HCT116 (cell line): Measurements from ENCODE around the gene PLA1A. TPM values are rescaled to one million over a fixed set of nuclear protein-coding genes. Genes with fewer than 3 reads are reported as not detected.

Experiments
- ATAC-seq: fragments of 200-7000 bp; cut with Tn5 transposase; 2 replicates; pipeline ENCODE4 v1.9.1; 2020; ENCODE audit warnings: mild to moderate bottlenecking, moderate library complexity
- BruUV-seq: library from RNA; stranded (reverse); fragments of 400-500 nt; replicated peaks from 2 replicates; lab custom pipeline; 2021; lab: Mats Ljungman, UMichigan
- CTCF ChIA-PET: fragments of 300-600 bp; sonication (Branson Sonifier 250); formaldehyde crosslinking; loops from one replicate; lab custom pipeline; 2021; ENCODE audit warnings: antibody characterized with exemption; lab: Charles Lee
- POLR2A ChIA-PET: fragments of 300-600, 350-600 bp; sonication (Branson Sonifier 250); formaldehyde crosslinking; loops from one replicate; lab custom pipeline; 2021; ENCODE audit warnings: antibody characterized with exemption; lab: Charles Lee
- RAD21 ChIA-PET, 2 experiments: fragments of 300-600 bp; sonication (Branson Sonifier 250); formaldehyde crosslinking; loops; one replicate each; lab custom pipeline; 2023; ENCODE audit warnings: low total read pairs in 2 of 2; ENCODE audit not compliant: uncharacterized antibody in 2 of 2, unreplicated experiment in 2 of 2, low non-redundant PET in 1 of 2; lab: Charles Lee
- DNase-seq: peaks from one replicate; pipeline ENCODE4 v3.0.0-alpha.2; 2010; ENCODE audit warnings: low read depth, low spot score
- H2AFZ ChIP-seq: fragments of 200-600 bp; shearing (Covaris generic), sonication (generic); 2 replicates; pipeline ENCODE4 v1.6.1; 2017; ENCODE audit warnings: low read depth, mixed run types, mixed read lengths, antibody characterized with exemption, low read length; ENCODE audit not compliant: poor library complexity, severe bottlenecking
- H3K27ac ChIP-seq: 2 replicates; pipeline ENCODE4 v1.5.1; 2012; ENCODE audit warnings: low read depth, low read length
- H3K27me3 ChIP-seq: fragments of 200-600 bp; sonication (generic); 2 replicates; pipeline ENCODE4 v1.6.1; 2016; ENCODE audit warnings: mixed run types, low read length, mixed read lengths; ENCODE audit not compliant: insufficient read depth
- H3K36me3 ChIP-seq, 2 experiments: fragments of 200-500 bp in 1 of 2; fragments of 200-600 bp in 1 of 2; sonication (Bioruptor generic) in 1 of 2; sonication (generic) in 1 of 2; 2 replicates each; pipeline versions ENCODE4 v1.5.1 to v1.6.1; 2014 to 2016; ENCODE audit warnings: low read length in 2 of 2, inconsistent platforms in 1 of 2, mixed read lengths in 1 of 2, mixed run types in 1 of 2; ENCODE audit not compliant: insufficient read depth in 2 of 2, control insufficient read depth in 1 of 2
- H3K4me1 ChIP-seq, 2 experiments: fragments of 200-600 bp in 1 of 2; sonication (generic) in 1 of 2; 2 replicates each; pipeline versions ENCODE4 v1.5.1 to v1.6.1; 2012 to 2017; ENCODE audit warnings: low read length in 2 of 2, inconsistent platforms in 1 of 2, mild to moderate bottlenecking in 1 of 2, mixed read lengths in 1 of 2, mixed run types in 1 of 2, moderate library complexity in 1 of 2; ENCODE audit not compliant: insufficient read depth in 2 of 2, control insufficient read depth in 1 of 2
- H3K4me2 ChIP-seq: fragments of 200-600 bp; sonication (generic); 2 replicates; pipeline ENCODE4 v1.6.1; 2017; ENCODE audit warnings: mixed run types, low read length, mixed read lengths
- H3K4me3 ChIP-seq, 2 experiments: fragments of 200-600 bp in 1 of 2; sonication (generic) in 1 of 2; replicated peaks in 1 of 2; 2 replicates each; pipeline ENCODE4 v1.5.1; 2011 to 2016; ENCODE audit warnings: low read length in 2 of 2, control low read depth in 1 of 2, low read depth in 1 of 2, mild to moderate bottlenecking in 1 of 2, mixed read lengths in 1 of 2, mixed run types in 1 of 2
- H3K79me2 ChIP-seq: fragments of 200-600 bp; sonication (generic); 2 replicates; pipeline ENCODE4 v1.6.1; 2017; ENCODE audit warnings: mild to moderate bottlenecking, mixed run types, low read length, moderate library complexity, mixed read lengths; ENCODE audit not compliant: insufficient read depth
- H3K9ac ChIP-seq: fragments of 200-600 bp; sonication (generic); 2 replicates; pipeline ENCODE4 v1.6.1; 2016; ENCODE audit warnings: low read length, mixed read lengths
- H3K9me2 ChIP-seq: fragments of 200-600 bp; sonication (generic), shearing (Covaris generic); 2 replicates; pipeline ENCODE4 v1.6.1; 2017; ENCODE audit warnings: mixed run types, mild to moderate bottlenecking, moderate library complexity; ENCODE audit not compliant: insufficient read depth
- H3K9me3 ChIP-seq, 2 experiments: fragments of 200-500 bp in 1 of 2; fragments of 200-600 bp in 1 of 2; sonication (Bioruptor generic) in 1 of 2; sonication (generic) in 1 of 2; 2 replicates each; pipeline ENCODE4 v1.6.1; 2014 to 2017; ENCODE audit warnings: low read length in 2 of 2, mixed read lengths in 2 of 2, inconsistent platforms in 1 of 2, low read depth in 1 of 2, mild to moderate bottlenecking in 1 of 2, mixed run types in 1 of 2, moderate library complexity in 1 of 2; ENCODE audit not compliant: control insufficient read depth in 1 of 2, insufficient read depth in 1 of 2
- H4K20me1 ChIP-seq: fragments of 200-600 bp; sonication (generic), shearing (Covaris generic); 2 replicates; pipeline ENCODE4 v1.6.1; 2017; ENCODE audit warnings: mixed run types, mild to moderate bottlenecking, moderate library complexity; ENCODE audit not compliant: insufficient read depth
- CBX3 ChIP-seq: IDR thresholded peaks from 2 replicates; pipeline ENCODE4 v1.6.1; 2012; ENCODE audit warnings: low read depth
- EGR1 ChIP-seq: IDR thresholded peaks from 2 replicates; pipeline ENCODE4 v1.6.1; 2012; ENCODE audit warnings: low read depth
- EZH2phosphoT487 ChIP-seq: fragments of 200-600 bp; IDR thresholded peaks from 2 replicates; pipeline ENCODE4 v1.6.1; 2018; ENCODE audit warnings: antibody characterized with exemption, borderline replicate concordance
- POLR2A ChIP-seq: IDR thresholded peaks from 2 replicates; pipeline ENCODE4 v1.7.0; 2011; ENCODE audit warnings: borderline replicate concordance; ENCODE audit not compliant: insufficient read depth, insufficient read length; ENCODE audit errors: extremely low read depth
- SP1 ChIP-seq: IDR thresholded peaks from 2 replicates; pipeline ENCODE4 v1.6.1; 2012; ENCODE audit warnings: low read depth
- TCF7L2 ChIP-seq: IDR thresholded peaks from 2 replicates; pipeline ENCODE4 v1.7.0; 2011; ENCODE audit warnings: borderline replicate concordance, inconsistent platforms; ENCODE audit not compliant: insufficient read depth, insufficient read length; ENCODE audit errors: extremely low read depth
- ZNF274 ChIP-seq: fragments of 200-500 bp; sonication (Bioruptor generic); IDR thresholded peaks from 2 replicates; pipeline ENCODE4 v1.6.1; 2014; ENCODE audit warnings: mild to moderate bottlenecking, low read depth, low read length, inconsistent platforms
- intact Hi-C: fragments of 100-400 bp; cut with micrococcal nuclease; formaldehyde crosslinking; loops from 2 replicates; pipeline ENCODE4 v1.10.0; 2022
- total RNA-seq: library from RNA; stranded (reverse); gene quantifications from one replicate; pipeline ENCODE4 v1.2.1, GENCODE V29; 2021; ENCODE audit not compliant: unreplicated experiment
- TF ChIP-seq, protein P1 (sequence below): IDR thresholded peaks from 2 replicates; pipeline ENCODE4 v1.6.1; 2011; ENCODE audit warnings: mild to moderate bottlenecking, low read length, moderate library complexity; ENCODE audit not compliant: insufficient replicate concordance; ENCODE audit errors: extremely low read depth
- TF ChIP-seq, protein P2 (sequence below): IDR thresholded peaks from 2 replicates; pipeline ENCODE4 v1.6.1; 2012
- TF ChIP-seq, protein P3 (sequence below), 3 experiments: fragments of 200-600 bp in 1 of 3; sonication (generic) in 1 of 3; IDR thresholded peaks in 2 of 3; conservative IDR thresholded peaks in 1 of 3; 2 replicates each; pipeline ENCODE4 v1.5.1; 2012 to 2017; ENCODE audit warnings: low read depth in 2 of 3, low read length in 2 of 3, antibody characterized with exemption in 1 of 3, borderline replicate concordance in 1 of 3, control low read depth in 1 of 3, mild to moderate bottlenecking in 1 of 3, mixed read lengths in 1 of 3, mixed run types in 1 of 3, moderate library complexity in 1 of 3; ENCODE audit not compliant: insufficient read depth in 1 of 3

PLA1A gene
- total RNA-seq, 1 experiment from 2014 or later: not detected

DNA sequence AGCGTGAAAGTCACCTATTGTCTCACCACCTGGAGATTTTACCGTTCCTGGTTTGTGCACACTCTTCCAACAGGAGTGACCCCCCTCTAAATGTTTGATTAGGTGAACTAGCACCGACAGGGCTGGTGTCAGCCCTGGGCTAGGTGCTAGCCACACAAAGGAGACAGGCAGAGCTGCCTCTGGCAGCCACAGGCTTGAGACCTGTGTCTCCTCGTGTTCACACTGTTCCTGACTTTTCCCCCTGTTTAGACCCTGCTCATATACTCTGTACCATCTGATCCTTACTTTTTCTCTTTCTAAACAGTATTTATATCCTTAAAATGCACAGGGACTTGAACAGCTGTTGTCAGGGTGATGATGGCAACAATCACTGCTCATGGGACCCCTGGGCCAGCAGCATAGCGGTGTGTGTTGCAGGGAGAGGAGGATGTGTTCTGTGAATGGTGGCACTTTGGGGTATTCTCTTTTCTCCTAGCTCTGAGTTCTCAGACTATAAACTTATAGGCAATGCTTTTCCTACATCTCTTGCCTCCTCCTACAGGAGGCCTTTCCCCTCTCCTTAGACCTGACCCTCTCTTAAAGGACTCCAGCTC lies 43.8 kb upstream of the PLA1A start:
- H3K27me3 ChIP-seq: no peaks in the 10 kb centered on the region
- H3K4me3 ChIP-seq: no peak overlapping the region
- TF ChIP-seq POLR2A: no peak
- TF ChIP-seq SP1: no peak
- TF ChIP-seq, protein P1, sequence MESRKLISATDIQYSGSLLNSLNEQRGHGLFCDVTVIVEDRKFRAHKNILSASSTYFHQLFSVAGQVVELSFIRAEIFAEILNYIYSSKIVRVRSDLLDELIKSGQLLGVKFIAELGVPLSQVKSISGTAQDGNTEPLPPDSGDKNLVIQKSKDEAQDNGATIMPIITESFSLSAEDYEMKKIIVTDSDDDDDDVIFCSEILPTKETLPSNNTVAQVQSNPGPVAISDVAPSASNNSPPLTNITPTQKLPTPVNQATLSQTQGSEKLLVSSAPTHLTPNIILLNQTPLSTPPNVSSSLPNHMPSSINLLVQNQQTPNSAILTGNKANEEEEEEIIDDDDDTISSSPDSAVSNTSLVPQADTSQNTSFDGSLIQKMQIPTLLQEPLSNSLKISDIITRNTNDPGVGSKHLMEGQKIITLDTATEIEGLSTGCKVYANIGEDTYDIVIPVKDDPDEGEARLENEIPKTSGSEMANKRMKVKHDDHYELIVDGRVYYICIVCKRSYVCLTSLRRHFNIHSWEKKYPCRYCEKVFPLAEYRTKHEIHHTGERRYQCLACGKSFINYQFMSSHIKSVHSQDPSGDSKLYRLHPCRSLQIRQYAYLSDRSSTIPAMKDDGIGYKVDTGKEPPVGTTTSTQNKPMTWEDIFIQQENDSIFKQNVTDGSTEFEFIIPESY: no peak
- no peak for TF ChIP-seq EZH2phosphoT487
- TF ChIP-seq EGR1: no peak
- TF ChIP-seq TCF7L2: no peak
- TF ChIP-seq CBX3: no peak
- TF ChIP-seq ZNF274: no peak
- TF ChIP-seq, protein P2, sequence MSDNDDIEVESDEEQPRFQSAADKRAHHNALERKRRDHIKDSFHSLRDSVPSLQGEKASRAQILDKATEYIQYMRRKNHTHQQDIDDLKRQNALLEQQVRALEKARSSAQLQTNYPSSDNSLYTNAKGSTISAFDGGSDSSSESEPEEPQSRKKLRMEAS: no peak
- TF ChIP-seq, protein P3, sequence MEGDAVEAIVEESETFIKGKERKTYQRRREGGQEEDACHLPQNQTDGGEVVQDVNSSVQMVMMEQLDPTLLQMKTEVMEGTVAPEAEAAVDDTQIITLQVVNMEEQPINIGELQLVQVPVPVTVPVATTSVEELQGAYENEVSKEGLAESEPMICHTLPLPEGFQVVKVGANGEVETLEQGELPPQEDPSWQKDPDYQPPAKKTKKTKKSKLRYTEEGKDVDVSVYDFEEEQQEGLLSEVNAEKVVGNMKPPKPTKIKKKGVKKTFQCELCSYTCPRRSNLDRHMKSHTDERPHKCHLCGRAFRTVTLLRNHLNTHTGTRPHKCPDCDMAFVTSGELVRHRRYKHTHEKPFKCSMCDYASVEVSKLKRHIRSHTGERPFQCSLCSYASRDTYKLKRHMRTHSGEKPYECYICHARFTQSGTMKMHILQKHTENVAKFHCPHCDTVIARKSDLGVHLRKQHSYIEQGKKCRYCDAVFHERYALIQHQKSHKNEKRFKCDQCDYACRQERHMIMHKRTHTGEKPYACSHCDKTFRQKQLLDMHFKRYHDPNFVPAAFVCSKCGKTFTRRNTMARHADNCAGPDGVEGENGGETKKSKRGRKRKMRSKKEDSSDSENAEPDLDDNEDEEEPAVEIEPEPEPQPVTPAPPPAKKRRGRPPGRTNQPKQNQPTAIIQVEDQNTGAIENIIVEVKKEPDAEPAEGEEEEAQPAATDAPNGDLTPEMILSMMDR (IDR thresholded peaks at IDR 0.05 in 2 of 3, conservative IDR thresholded peaks at IDR 0.05 in 1 of 3; ENCODE audit: borderline replicate concordance in 1 of 3, insufficient read depth in 1 of 3, low read depth in 2 of 3, low read length in 2 of 3): no peak
- H3K9me3 ChIP-seq: no peaks in the 10 kb centered on the region
- H3K36me3 ChIP-seq: no peaks in the 10 kb centered on the region
- no peaks in the 10 kb centered on the region for H3K9me2 ChIP-seq
- no peak for DNase-seq
- intact Hi-C loops: no loop called here
- no peak overlapping the region for H3K27ac ChIP-seq
- no peak overlapping the region for H3K4me2 ChIP-seq
- H3K9ac ChIP-seq: no peak overlapping the region
- H3K4me1 ChIP-seq: no peaks in the 10 kb centered on the region
- ChIA-PET POLR2A (no interaction called here), RAD21 (no interaction called here), CTCF (no interaction called here)
- no peaks in the 10 kb centered on the region for H4K20me1 ChIP-seq
- no peaks in the 10 kb centered on the region for H3K79me2 ChIP-seq
- BruUV-seq: no TSS peak
- ATAC-seq: no peak
- H2AFZ ChIP-seq: no peak overlapping the region
